ES-I3 (cell line): ENCODE results near the gene C12orf75.
"Not testable (repeated sequence)": the region's sequence is repeated elsewhere in the genome, so short reads cannot be mapped to it uniquely, and the experiment has no call there.

Source experiments
- H3K36me3 ChIP-seq: 2 replicates; pipeline ENCODE4 v1.6.1; 2013; ENCODE audit warnings: mild to moderate bottlenecking, low read length, control low read depth, moderate library complexity; ENCODE audit not compliant: insufficient read depth
- H3K4me1 ChIP-seq: 2 replicates; pipeline ENCODE4 v1.6.1; 2013; ENCODE audit warnings: mild to moderate bottlenecking, control low read depth, low read length; ENCODE audit not compliant: insufficient read depth
- H3K9ac ChIP-seq: 2 replicates; pipeline ENCODE4 v1.6.1; 2013; ENCODE audit warnings: low read depth, mild to moderate bottlenecking, low read length, moderate library complexity
- H3K9me3 ChIP-seq: 2 replicates; pipeline ENCODE4 v1.6.1; 2013; ENCODE audit warnings: mild to moderate bottlenecking, low read length, moderate library complexity; ENCODE audit not compliant: control insufficient read depth, insufficient read depth

The C12orf75 gene

DNA sequence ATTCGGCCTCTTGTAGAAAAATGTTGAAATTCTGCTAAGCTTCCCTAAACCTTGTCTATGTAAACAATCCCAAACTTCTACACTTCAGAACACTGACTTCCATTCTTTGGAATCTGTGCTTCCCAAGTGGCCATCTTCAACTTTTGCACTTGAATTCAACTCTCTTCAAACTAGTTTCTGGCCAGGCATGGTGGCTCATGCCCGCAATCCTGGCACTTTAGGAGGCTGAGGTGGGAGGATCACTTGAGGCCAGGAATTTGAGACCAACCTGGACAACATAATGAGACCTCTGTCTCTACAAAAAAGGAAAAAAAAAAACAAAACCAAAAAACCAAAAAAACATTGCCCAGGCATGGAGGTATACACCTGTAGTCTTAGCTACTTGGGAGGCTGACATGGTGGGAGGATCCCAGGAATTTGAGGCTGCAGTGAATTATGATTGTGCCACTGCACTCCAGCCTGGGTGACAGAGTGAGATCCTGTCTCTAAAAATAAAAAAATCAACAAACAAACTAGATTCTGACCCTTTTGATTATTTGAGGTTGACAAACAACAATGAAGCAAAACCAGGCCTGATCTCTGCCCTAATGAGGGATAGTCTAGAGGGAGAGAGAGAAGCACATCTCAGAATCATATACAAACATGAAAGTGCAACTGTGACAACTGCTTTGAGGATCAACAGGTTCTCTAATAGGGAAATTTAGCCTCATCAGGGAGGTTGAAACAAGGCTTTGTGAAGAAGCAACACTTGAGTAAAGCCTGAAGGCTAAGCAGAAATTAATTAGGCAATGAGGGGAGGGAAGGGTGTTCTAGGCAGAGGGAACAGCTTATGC, 11.6 kb upstream of the C12orf75 start:
- no peaks in the 10 kb centered on the region for H3K4me1 ChIP-seq
- H3K9me3 ChIP-seq, result no peaks in the 10 kb centered on the region
- no peaks in the 10 kb centered on the region for H3K36me3 ChIP-seq
- no peak overlapping the region for H3K9ac ChIP-seq

DNA sequence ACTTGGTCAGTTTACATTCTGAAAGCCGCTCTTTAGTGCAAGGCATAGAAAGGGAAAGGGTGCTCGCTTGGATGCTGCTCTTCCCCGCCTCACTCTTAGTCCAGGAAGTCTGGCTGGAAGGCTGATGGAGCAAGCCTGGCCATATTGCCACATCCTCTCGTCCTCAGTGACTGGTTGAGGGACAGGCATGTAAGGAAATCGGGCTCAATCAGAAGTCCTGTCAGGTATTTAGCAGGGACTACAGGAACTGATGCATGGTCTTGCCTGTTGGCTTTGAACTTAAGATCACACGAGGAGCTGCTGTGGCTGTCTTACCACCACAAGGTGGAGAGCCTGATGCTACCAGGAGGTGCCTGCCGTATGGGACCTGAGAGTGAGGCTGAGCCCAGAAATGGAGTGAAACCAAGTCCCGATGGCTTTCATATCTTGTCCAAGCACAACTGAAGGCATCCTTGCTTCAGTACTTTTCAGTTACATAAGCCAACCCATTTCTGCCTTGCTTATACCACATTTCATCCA, 10.7 kb upstream of the C12orf75 start:
- Histone ChIP-seq H3K36me3 (no peaks in the 10 kb centered on the region), H3K4me1 (no peaks in the 10 kb centered on the region), H3K9me3 (no peaks in the 10 kb centered on the region), H3K9ac (no peak overlapping the region)

DNA sequence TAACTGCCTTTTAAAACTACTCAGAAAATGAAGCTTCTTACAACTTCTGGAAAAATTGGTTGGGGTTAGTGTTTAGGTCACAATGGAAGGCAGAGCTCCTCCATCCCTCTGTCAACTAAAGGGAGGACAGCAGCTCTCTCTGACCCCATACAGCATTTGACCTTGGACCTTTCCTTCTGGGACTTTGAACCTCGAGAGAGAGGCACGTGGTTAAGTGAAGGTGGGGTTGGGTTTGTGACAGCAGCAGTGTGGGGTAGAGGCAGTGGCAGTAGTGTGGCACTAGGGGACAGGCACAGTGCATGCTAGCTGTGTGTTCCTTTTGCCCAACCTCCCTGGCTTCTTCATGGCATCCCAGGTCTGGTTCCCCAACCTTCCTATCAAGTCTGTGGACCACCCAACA, 9.4 kb upstream of the C12orf75 start:
- Histone ChIP-seq H3K9ac (no peak overlapping the region), H3K4me1 (no peaks in the 10 kb centered on the region), H3K9me3 (no peaks in the 10 kb centered on the region)

DNA sequence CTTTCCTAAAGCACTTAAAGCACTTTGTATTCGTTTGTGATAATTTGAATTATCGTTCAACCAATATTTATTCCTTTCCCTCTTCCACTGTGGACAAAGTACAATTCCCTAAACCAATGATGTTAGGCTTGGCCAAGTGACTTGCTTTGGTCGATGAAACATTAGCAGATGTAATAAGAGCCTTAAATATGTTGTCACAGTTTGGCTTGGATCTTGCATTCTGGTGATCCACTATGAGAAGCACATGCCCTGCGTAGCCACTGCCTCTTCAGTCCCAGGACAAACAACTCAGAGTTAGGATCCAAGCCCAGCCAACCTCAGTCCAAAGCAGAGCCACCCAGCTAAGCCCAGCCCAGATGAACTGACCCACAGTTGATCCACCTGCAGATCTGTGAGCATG, 8.4 kb upstream of the C12orf75 start:
- Histone ChIP-seq H3K36me3 (no peaks in the 10 kb centered on the region), H3K9ac (no peak overlapping the region), H3K4me1 (no peaks in the 10 kb centered on the region), H3K9me3 (no peaks in the 10 kb centered on the region)

More for the DNA sequence above, 9.4 kb upstream of the C12orf75 start:
- H3K36me3 ChIP-seq, result no peaks in the 10 kb centered on the region

DNA sequence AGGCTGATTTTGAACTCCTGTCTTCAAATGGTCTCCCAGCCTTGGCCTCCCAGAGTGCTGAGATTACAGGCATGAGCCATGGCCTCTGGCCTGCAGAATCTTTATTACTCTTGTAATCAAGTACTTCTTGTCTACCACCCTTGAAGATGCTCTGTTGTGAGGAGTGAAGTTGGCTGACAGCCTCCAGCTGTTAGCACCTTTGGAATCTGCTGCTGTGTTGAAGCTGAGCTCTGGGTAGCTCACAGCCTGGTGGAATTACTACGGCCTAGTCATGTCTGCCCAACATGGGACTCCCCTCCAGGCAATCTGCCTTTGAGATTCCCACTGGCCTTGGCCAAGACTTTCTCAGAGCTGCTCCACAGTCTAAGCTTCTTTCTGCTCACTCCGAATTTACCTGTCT, 5.8 kb upstream of the C12orf75 start:
- H3K9ac ChIP-seq, result no peak overlapping the region
- no peaks in the 10 kb centered on the region for H3K36me3 ChIP-seq
- H3K4me1 ChIP-seq, result no peaks in the 10 kb centered on the region
- no peaks in the 10 kb centered on the region for H3K9me3 ChIP-seq

DNA sequence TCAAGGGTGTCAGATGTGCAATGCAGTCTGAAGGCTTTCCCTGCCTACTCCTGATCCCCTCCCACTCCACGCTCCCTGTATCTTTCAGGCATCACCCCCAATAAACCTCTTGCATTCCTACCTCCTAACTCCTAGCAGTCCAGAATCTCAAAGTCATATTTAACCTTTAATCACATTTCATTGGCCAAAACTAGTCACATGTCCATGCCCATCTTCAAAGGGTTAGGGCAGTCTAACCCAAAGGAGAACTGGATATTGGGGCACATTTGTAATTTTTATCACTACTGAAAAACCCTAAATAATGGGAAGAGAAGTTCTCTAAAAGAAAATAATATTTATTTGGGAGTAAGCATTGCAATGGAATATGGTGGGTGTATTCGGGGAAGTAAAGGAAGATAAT, 5.4 kb upstream of the C12orf75 start:
- H3K9me3 ChIP-seq, result no peaks in the 10 kb centered on the region
- no peaks in the 10 kb centered on the region for H3K4me1 ChIP-seq

DNA sequence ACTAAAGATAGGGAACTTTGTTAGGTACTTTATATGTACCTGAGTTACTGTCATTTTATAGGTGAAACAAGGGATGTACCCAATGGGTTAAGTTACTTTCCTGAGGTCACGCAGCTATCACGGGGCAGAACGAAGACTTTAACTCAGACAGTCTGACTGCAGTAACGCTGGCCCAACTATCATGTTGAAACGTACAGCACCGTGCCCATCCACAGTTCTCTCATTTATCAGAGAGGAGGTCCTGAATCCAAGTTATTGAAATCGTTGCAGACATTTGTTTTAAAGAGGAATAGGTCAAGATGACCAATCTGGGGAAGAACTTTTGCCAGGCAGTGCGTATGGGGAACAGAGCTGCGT, 587 bp upstream of the C12orf75 start:
- Histone ChIP-seq H3K4me1 (peaks cover 24% of the 10 kb centered on the region), H3K9me3 (no peaks in the 10 kb centered on the region), H3K36me3 (no peaks in the 10 kb centered on the region), H3K9ac (peak overlapping the region; percentile 20; the same call in 1 of the 2 replicates)

More for the DNA sequence above, 5.4 kb upstream of the C12orf75 start:
- Histone ChIP-seq H3K36me3 (no peaks in the 10 kb centered on the region), H3K9ac (no peak overlapping the region)

DNA sequence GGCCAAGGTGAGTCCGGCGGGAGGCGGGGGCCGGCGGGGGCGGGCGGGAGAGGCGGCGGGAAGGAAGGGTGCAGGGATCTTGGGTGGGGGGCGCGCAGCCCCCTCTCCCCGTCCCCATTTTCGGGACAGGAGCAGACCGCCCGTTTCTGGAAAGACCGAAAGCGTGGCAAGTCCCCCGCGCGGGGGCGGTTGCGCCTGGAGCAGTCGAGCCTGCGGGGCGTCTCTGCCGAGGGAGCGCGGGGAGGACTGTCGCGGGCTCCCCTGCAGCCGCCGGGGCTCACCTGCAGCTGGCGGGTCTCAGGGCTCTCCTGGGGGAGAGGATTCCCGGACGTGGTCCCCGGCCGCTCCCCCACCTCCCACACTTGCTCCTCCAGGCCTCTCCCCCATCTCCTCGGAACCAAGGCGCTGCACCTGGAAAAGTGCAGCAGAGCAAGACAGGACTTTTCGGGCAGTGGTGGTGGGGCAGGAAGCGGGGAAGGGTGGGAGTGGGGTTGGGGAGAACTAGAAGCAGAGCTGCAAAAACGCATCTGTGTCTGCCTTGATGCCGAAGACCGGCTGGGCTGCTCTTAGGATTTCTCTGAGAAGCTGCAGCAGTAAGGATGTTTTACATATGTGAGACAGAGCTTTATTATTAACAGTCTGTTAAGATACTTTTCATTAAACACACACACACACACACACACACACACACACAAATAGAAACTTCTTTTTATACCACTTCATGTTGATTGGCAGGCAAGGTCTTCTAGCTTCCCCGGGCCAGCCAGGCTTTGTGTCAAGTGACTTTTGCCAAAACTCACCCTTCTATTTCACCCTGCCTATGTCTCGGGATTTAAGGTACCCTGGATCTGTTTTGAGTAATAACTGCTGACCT, 677 bp downstream of the C12orf75 start:
- no peaks in the 10 kb centered on the region for H3K9me3 ChIP-seq
- H3K4me1 ChIP-seq, result peaks cover 33% of the 10 kb centered on the region
- H3K36me3 ChIP-seq, result no peaks in the 10 kb centered on the region
- H3K9ac ChIP-seq, result peak overlapping the region; percentile 47; the same call in 1 of the 2 replicates

DNA sequence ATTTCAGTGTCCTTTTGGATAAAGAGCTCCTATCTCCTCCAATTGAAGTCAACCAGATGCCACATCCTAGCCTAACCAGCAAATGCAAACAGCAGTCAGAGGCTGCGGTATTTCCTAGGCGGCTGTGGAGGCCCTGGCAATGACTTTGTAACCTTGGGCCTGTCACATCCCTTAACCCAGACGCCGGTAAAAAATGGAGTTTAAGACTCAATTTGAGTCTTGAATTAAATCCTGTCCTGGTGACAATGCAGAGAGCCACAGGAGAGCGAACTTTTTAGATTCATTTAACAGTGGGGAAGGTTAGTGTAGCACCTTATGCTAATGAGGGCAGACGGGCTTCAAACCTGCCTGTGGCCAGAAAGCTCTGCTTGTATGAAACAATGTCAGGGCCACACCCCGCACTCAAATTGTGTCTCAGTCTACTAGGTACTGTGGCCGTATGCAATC, 1.3 kb downstream of the C12orf75 start:
- Histone ChIP-seq H3K9ac (peak overlapping the region; percentile 47; the same call in 1 of the 2 replicates), H3K36me3 (no peaks in the 10 kb centered on the region), H3K9me3 (no peaks in the 10 kb centered on the region), H3K4me1 (peaks cover 33% of the 10 kb centered on the region)

DNA sequence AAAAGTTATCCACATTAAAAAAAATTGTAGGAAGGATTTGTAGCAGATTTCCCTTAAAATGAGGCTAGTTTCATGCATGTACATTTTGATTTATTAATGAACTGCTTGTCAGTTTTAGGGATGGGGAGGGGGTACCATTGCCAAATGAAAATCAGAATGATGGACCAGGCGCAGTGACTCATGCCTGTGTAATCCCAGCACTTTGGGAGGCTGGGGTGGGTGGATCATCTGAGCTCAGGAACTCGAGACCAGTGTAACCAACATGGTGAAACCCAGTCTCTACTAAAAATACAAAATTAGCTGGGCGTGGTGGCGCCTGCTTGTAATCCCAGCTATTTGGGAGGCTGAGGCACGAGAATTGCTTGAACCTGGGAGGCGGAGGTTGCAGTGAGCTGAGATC, 1.8 kb downstream of the C12orf75 start:
- H3K4me1 ChIP-seq, result peaks cover 33% of the 10 kb centered on the region
- not testable (repeated sequence) for H3K9ac ChIP-seq

DNA sequence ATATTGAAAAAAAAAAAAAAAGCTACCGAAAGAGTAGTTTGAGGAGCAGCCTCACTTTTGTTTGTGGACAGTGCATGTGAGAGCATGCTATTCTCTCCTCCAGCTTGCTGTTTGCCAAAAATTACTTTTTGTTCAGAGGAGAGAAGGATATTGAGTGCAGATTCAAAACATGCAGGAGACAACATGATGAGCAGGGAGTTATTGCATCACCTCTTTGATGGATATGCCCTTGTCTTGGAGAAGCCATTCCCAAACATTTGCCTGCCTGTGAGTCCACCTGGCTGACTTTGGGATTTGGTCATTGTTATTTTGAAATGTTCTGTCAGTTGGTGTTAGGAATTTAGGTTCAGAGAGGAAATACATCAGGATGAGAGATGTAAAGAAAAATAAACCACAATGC, 2.4 kb downstream of the C12orf75 start:
- no peaks in the 10 kb centered on the region for H3K9me3 ChIP-seq
- peaks cover 33% of the 10 kb centered on the region for H3K4me1 ChIP-seq
- H3K36me3 ChIP-seq, result no peaks in the 10 kb centered on the region
- no peak overlapping the region for H3K9ac ChIP-seq

More for the DNA sequence above, 1.8 kb downstream of the C12orf75 start:
- H3K36me3 ChIP-seq, H3K9me3 ChIP-seq: not testable (repeated sequence)

DNA sequence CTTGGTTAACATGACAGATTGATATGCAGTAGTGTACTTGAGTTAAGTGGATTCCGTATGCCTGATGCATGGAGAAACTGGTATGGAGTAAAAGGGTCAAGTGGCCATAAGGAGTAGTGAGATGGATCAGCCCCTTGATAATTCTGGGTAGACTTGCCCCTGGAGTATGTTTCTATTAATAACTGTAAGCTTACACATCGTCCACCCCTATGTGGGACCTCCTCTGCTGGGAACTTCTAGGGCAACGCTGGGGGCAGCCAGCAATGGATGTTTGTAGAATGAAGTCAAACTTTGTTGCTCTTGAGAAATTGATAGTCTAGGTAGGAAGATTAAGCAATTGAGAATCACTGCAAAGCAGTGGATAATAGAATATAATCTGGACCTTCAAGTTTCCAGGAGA, 3.5 kb downstream of the C12orf75 start:
- H3K36me3 ChIP-seq, result no peaks in the 10 kb centered on the region
- no peak overlapping the region for H3K9ac ChIP-seq
- no peaks in the 10 kb centered on the region for H3K9me3 ChIP-seq
- H3K4me1 ChIP-seq, result peaks cover 33% of the 10 kb centered on the region

DNA sequence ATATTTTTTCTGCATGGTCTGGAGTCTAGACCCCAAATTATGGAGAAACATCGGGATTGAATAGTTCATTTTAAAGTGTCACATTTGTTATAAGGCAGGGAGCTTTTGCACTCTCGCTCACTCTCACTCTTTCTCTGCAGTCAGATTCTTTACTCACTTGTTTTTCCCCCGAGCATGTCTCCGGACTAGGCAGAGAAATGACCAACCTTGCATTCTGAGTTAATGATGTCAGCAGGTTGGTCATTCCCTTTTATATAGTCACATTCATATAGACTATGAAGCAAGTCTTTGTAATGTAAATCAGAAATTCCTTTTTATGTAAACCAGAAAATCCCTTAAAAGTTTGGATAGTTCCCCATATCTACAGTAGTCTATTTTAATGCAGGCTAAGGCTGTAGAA, 4.1 kb downstream of the C12orf75 start:
- H3K36me3 ChIP-seq, result no peaks in the 10 kb centered on the region
- H3K9me3 ChIP-seq, result no peaks in the 10 kb centered on the region
- no peak overlapping the region for H3K9ac ChIP-seq
- H3K4me1 ChIP-seq, result peaks cover 33% of the 10 kb centered on the region

DNA sequence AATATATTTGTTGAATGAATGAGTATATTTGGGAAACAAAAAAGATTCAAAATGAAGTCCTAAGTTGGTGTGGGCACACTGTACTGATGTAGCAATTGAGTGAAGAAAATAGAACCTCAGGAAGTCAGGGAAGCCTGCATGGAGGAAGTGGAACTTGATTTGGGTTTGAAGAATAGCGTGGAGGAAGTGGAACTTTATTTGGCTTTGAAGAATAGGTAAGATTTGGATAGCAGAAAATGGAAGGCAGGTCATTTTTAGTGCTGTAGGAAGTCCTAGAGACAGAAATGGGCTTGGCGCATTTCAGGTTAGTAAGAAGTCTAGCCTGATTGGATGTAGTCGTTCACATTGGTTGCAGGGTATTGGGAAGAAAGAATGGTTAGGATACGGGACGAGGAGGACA, 5.4 kb downstream of the C12orf75 start:
- no peaks in the 10 kb centered on the region; the same call in 1 of the 2 replicates for H3K9me3 ChIP-seq
- no peak overlapping the region for H3K9ac ChIP-seq
- peaks cover 33% of the 10 kb centered on the region for H3K4me1 ChIP-seq

More for the DNA sequence above, 5.4 kb downstream of the C12orf75 start:
- no peaks in the 10 kb centered on the region for H3K36me3 ChIP-seq
